HL-60 (cell line): ENCODE results near the gene MRPL22.

ENCODE experiments used
- CTCF ChIP-seq: IDR thresholded peaks from one replicate; pipeline ENCODE4 v1.5.1; 2011; ENCODE audit warnings: low read length, control low read depth, inconsistent platforms; ENCODE audit not compliant: insufficient read depth
- GABPA ChIP-seq: IDR thresholded peaks from 2 replicates; pipeline ENCODE4 v1.6.1; 2012; ENCODE audit warnings: low read depth
- POLR2AphosphoS5 ChIP-seq: IDR thresholded peaks from 2 replicates; pipeline ENCODE4 v1.6.1; 2012; ENCODE audit warnings: low read depth
- REST ChIP-seq: IDR thresholded peaks from 2 replicates; pipeline ENCODE4 v1.6.1; 2012; ENCODE audit warnings: low read depth; ENCODE audit not compliant: insufficient replicate concordance

- no peak for TF ChIP-seq CTCF
- TF ChIP-seq GABPA, result no peak
- TF ChIP-seq REST, result no peak
- TF ChIP-seq POLR2AphosphoS5, result no peak
These were observed 15.8 kb downstream of the MRPL22 start for GRCh38 chr5:154956712-154957111.
